Fibroblast of skin of right quadriceps (primary cell): ENCODE results near the gene PDE2A.

Experiments used
- DNase-seq: peaks from one replicate; pipeline ENCODE4 v3.0.0-alpha.2; 2013

The PDE2A gene

GRCh38 chr11:72534371-72535193 is 139.6 kb downstream of the PDE2A start:
- peak; percentile 13 for DNase-seq

- DNase-seq = no peak
Observed at GRCh38 chr11:72529068-72529467, 145.2 kb downstream of the PDE2A start.

- DNase-seq = peak; percentile 20
Observed at GRCh38 chr11:72528121-72528520, 146.1 kb downstream of the PDE2A start.
